Measurements from ENCODE around the gene YAF2.

DNA sequence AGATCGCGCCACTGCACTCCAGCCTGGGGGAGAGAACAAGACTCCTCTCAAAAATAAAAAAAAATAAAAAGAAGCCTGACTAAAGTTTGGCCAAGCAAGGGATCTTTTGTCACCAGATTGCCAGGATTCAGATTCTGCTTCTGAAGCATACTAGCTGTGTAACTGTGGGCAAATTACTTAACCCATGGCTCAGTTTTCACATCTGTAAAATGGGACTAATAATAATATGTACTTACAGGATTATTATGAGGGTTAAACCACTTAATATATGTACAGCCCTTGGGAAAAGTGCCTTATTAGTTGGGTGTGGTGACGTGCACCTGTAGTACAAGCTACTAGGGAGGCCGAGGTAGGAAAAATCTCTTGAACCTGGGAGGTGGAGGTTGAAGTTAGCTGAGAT, 21.7 kb upstream of the YAF2 start:
- TF ChIP-seq, protein P1, sequence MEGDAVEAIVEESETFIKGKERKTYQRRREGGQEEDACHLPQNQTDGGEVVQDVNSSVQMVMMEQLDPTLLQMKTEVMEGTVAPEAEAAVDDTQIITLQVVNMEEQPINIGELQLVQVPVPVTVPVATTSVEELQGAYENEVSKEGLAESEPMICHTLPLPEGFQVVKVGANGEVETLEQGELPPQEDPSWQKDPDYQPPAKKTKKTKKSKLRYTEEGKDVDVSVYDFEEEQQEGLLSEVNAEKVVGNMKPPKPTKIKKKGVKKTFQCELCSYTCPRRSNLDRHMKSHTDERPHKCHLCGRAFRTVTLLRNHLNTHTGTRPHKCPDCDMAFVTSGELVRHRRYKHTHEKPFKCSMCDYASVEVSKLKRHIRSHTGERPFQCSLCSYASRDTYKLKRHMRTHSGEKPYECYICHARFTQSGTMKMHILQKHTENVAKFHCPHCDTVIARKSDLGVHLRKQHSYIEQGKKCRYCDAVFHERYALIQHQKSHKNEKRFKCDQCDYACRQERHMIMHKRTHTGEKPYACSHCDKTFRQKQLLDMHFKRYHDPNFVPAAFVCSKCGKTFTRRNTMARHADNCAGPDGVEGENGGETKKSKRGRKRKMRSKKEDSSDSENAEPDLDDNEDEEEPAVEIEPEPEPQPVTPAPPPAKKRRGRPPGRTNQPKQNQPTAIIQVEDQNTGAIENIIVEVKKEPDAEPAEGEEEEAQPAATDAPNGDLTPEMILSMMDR (IDR thresholded peaks at IDR 0.05; ENCODE audit: insufficient read depth, low read length), result no peak
- TF ChIP-seq, protein P2, sequence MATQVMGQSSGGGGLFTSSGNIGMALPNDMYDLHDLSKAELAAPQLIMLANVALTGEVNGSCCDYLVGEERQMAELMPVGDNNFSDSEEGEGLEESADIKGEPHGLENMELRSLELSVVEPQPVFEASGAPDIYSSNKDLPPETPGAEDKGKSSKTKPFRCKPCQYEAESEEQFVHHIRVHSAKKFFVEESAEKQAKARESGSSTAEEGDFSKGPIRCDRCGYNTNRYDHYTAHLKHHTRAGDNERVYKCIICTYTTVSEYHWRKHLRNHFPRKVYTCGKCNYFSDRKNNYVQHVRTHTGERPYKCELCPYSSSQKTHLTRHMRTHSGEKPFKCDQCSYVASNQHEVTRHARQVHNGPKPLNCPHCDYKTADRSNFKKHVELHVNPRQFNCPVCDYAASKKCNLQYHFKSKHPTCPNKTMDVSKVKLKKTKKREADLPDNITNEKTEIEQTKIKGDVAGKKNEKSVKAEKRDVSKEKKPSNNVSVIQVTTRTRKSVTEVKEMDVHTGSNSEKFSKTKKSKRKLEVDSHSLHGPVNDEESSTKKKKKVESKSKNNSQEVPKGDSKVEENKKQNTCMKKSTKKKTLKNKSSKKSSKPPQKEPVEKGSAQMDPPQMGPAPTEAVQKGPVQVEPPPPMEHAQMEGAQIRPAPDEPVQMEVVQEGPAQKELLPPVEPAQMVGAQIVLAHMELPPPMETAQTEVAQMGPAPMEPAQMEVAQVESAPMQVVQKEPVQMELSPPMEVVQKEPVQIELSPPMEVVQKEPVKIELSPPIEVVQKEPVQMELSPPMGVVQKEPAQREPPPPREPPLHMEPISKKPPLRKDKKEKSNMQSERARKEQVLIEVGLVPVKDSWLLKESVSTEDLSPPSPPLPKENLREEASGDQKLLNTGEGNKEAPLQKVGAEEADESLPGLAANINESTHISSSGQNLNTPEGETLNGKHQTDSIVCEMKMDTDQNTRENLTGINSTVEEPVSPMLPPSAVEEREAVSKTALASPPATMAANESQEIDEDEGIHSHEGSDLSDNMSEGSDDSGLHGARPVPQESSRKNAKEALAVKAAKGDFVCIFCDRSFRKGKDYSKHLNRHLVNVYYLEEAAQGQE (IDR thresholded peaks at IDR 0.05; ENCODE audit: insufficient replicate concordance, low read depth), result no peak
- TF ChIP-seq SPI1 (IDR thresholded peaks at IDR 0.05; ENCODE audit: borderline replicate concordance, low read depth), result no peak
- TF ChIP-seq GABPA (IDR thresholded peaks at IDR 0.05; ENCODE audit: low read depth), result no peak
- no peak for TF ChIP-seq POLR2AphosphoS5 (IDR thresholded peaks at IDR 0.05; ENCODE audit: low read depth)

All from HL-60 (cell line).